Endothelial cell of umbilical vein (primary cell): Measurements from ENCODE around the gene RCAN3.

Experiments
- POLR2AphosphoS5 ChIP-seq: IDR thresholded peaks from 2 replicates; pipeline ENCODE4 v1.6.1; 2012; ENCODE audit warnings: low read depth, mild to moderate bottlenecking, control low read depth, low read length, moderate library complexity; ENCODE audit not compliant: insufficient read depth
- TF ChIP-seq, protein P1 (sequence below), 2 donors: IDR thresholded peaks; 1 replicate in 1 of 2; 2 replicates in 1 of 2; pipeline ENCODE4 v1.5.1; 2011; ENCODE audit warnings: low read length in 2 of 2, mild to moderate bottlenecking in 2 of 2, moderate library complexity in 2 of 2, control low read depth in 1 of 2, inconsistent platforms in 1 of 2, low read depth in 1 of 2; ENCODE audit not compliant: insufficient read depth in 1 of 2; ENCODE audit errors: extremely low read depth in 1 of 2

DNA sequence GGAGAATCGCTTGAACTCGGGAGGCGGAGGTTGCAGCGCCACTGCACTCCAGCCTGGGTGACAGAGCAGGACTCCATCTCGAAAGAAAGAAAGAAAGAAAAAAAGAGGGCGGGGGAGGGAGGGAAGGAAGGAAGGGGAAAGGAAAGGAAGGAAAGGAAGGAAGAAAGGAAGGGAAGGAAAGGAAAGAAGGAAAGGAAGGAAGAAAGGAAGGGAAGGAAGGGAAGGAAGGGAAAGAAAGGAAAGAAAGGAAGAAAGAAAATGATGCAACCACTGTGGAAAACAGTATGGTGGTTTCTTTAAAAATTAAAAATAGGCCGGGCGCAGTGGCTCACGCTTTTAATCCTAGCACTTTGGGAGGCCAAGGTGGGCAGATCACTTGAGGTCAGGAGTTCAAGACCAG, 15.2 kb upstream of the RCAN3 start:
- no peak for TF ChIP-seq POLR2AphosphoS5
- TF ChIP-seq, protein P1, sequence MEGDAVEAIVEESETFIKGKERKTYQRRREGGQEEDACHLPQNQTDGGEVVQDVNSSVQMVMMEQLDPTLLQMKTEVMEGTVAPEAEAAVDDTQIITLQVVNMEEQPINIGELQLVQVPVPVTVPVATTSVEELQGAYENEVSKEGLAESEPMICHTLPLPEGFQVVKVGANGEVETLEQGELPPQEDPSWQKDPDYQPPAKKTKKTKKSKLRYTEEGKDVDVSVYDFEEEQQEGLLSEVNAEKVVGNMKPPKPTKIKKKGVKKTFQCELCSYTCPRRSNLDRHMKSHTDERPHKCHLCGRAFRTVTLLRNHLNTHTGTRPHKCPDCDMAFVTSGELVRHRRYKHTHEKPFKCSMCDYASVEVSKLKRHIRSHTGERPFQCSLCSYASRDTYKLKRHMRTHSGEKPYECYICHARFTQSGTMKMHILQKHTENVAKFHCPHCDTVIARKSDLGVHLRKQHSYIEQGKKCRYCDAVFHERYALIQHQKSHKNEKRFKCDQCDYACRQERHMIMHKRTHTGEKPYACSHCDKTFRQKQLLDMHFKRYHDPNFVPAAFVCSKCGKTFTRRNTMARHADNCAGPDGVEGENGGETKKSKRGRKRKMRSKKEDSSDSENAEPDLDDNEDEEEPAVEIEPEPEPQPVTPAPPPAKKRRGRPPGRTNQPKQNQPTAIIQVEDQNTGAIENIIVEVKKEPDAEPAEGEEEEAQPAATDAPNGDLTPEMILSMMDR (IDR thresholded peaks at IDR 0.05; ENCODE audit: extremely low read depth in 1 of 2, insufficient read depth in 1 of 2, low read depth in 1 of 2, low read length in 2 of 2), result no peak
